Sigmoid colon (tissue), 7 donors: ENCODE data around the gene SNX15. TPM values are rescaled to one million over a fixed set of nuclear protein-coding genes. Genes with fewer than 3 reads are reported as not detected.

Experiments
- DNase-seq: peaks from one replicate; pipeline ENCODE4 v3.0.0-alpha.2; 2019
- H3K27ac ChIP-seq, 4 donors: fragments of 200-600 bp; sonication (generic); one replicate each; pipeline ENCODE4 v1.5.1; 2016 to 2019; ENCODE audit warnings: mild to moderate bottlenecking in 1 of 4
- H3K27me3 ChIP-seq, 3 donors: fragments of 200-600 bp; sonication (generic); one replicate each; pipeline ENCODE4 v1.5.1; 2019; ENCODE audit warnings: mild to moderate bottlenecking in 1 of 3
- H3K36me3 ChIP-seq, 4 donors: fragments of 200-600 bp; sonication (generic); one replicate each; pipeline ENCODE4 v1.5.1; 2016 to 2019
- H3K4me1 ChIP-seq, 4 donors: fragments of 200-600 bp; sonication (generic); one replicate each; pipeline ENCODE4 v1.5.1; 2017 to 2019
- H3K4me3 ChIP-seq, 4 donors: fragments of 200-600 bp; sonication (generic); one replicate each; pipeline ENCODE4 v1.5.1; 2017 to 2019; ENCODE audit warnings: mild to moderate bottlenecking in 2 of 4, moderate library complexity in 1 of 4
- H3K9me3 ChIP-seq, 4 donors: fragments of 200-600 bp in 3 of 4; sonication (generic) in 3 of 4; one replicate each; pipeline versions ENCODE4 v1.5.1 to v1.6.1; 2013 to 2019
- CTCF ChIP-seq, 4 experiments: fragments of 450-650 bp in 3 of 4; fragments of 200-600 bp in 1 of 4; IDR thresholded peaks; one replicate each; pipeline ENCODE4 v1.5.1; 2016 to 2019; ENCODE audit warnings: antibody characterized with exemption in 4 of 4, mild to moderate bottlenecking in 3 of 4, moderate library complexity in 2 of 4
- EP300 ChIP-seq, 4 donors: sonication (generic); formaldehyde crosslinking; IDR thresholded peaks; one replicate each; pipeline ENCODE4 v1.6.1; 2017; ENCODE audit warnings: antibody characterized with exemption in 4 of 4
- POLR2A ChIP-seq, 2 donors: fragments of 450-650 bp; IDR thresholded peaks; one replicate each; pipeline ENCODE4 v1.6.1; 2016; ENCODE audit warnings: antibody characterized with exemption in 2 of 2, mild to moderate bottlenecking in 2 of 2, moderate library complexity in 2 of 2
- POLR2AphosphoS5 ChIP-seq, 4 donors: sonication (generic); formaldehyde crosslinking; IDR thresholded peaks; one replicate each; pipeline ENCODE4 v1.6.1; 2017; ENCODE audit warnings: antibody characterized with exemption in 4 of 4
- WGBS, 2 donors: extraction: QIAGEN DNeasy Blood & Tissue Kit; methylation state at CpG; one replicate each; pipeline ENCODE4 v1.1.7; 2013; 5-methylcytosine and 5-hydroxymethylcytosine counted together
- intact Hi-C: fragments of 100-400 bp; cut with DNase I; formaldehyde crosslinking; loops from one replicate; pipeline ENCODE4 v1.15.1; 2023
- polyA plus RNA-seq, 3 donors: library from polyadenylated mRNA; stranded (reverse); fragments of 200-250 nt; gene quantifications; one replicate each; pipeline ENCODE4 v1.2.3, GENCODE V29; 2013
- total RNA-seq, 4 donors: library from RNA; depleted of rRNA; stranded (reverse); fragments of >200 nt; gene quantifications; one replicate each; pipeline ENCODE4 v1.1.0, GENCODE V29; 2016
- donor health status: healthy with polysubstance abuse.
- donor health status: Bipolar disorder and iron deficiency.
- donor health status: healthy.

The SNX15 gene
- total and polyA plus RNA-seq, 7 donors = 20.1 to 36.6 (median 27.6) TPM

- Histone ChIP-seq H3K27ac (peak overlapping the region; percentile 99 to 100 (median 100)), H3K36me3 (peaks cover 2 to 15% (median 9%) of the 10 kb centered on the region in 4 donors), H3K4me1 (peaks cover 0 to 25% (median 19%) of the 10 kb centered on the region in 4 donors), H3K4me3 (peak overlapping the region; percentile 60 to 92 (median 81)), H3K9me3 (no peaks in the 10 kb centered on the region), H3K27me3 (no peaks in the 10 kb centered on the region)
- 30% methylated on average over 23 of the region's 23 CpGs for WGBS, 2 donors
- DNase-seq = no peak
- intact Hi-C loops = loop anchor here (1.0 to 5.0 kb wide), 4 partner anchors 13 to 102 kb away; partner anchors contain the start of genes PPP2R5B, SNX15, VPS51 and ZNHIT2
- TF ChIP-seq EP300 (IDR thresholded peaks at IDR 0.05) (no peak), POLR2AphosphoS5 (IDR thresholded peaks at IDR 0.05) (no peak), CTCF (IDR thresholded peaks at IDR 0.05) (no peak), POLR2A (IDR thresholded peaks at IDR 0.05) (no peak)
Observed at GRCh38 chr11:65014726-65015227, 12.5 kb upstream of the SNX15 start.

GRCh38 chr11:65016705-65017104 is 10.5 kb upstream of the SNX15 start:
- intact Hi-C loops = no loop called here
- WGBS, 2 donors = 68 to 84% methylated on average over 4 of the region's 4 CpGs

GRCh38 chr11:65017937-65018336 is 9.3 kb upstream of the SNX15 start:
- Histone ChIP-seq H3K4me1 (peaks cover 0 to 22% (median 17%) of the 10 kb centered on the region in 4 donors), H3K4me3 (no peak overlapping the region), H3K9me3 (no peaks in the 10 kb centered on the region), H3K27me3 (no peaks in the 10 kb centered on the region), H3K27ac (no peak overlapping the region), H3K36me3 (peaks cover 9 to 46% (median 25%) of the 10 kb centered on the region in 4 donors)
- TF ChIP-seq EP300 (IDR thresholded peaks at IDR 0.05) (no peak), CTCF (IDR thresholded peaks at IDR 0.05) (no peak), POLR2A (IDR thresholded peaks at IDR 0.05) (no peak), POLR2AphosphoS5 (IDR thresholded peaks at IDR 0.05) (no peak)
- 98% methylated on average over 6 of the region's 6 CpGs for WGBS, 2 donors
- intact Hi-C loops = no loop called here
- DNase-seq = no peak

More at GRCh38 chr11:65016705-65017104, 10.5 kb upstream of the SNX15 start:
- Histone ChIP-seq H3K27me3 (no peaks in the 10 kb centered on the region), H3K4me1 (peaks cover 0 to 25% (median 19%) of the 10 kb centered on the region in 4 donors), H3K27ac (no peak overlapping the region), H3K9me3 (no peaks in the 10 kb centered on the region), H3K4me3 (no peak overlapping the region), H3K36me3 (peaks cover 9 to 34% (median 21%) of the 10 kb centered on the region in 4 donors)
- DNase-seq = no peak
- TF ChIP-seq POLR2AphosphoS5 (IDR thresholded peaks at IDR 0.05) (no peak), EP300 (IDR thresholded peaks at IDR 0.05) (no peak), POLR2A (IDR thresholded peaks at IDR 0.05) (no peak), CTCF (IDR thresholded peaks at IDR 0.05) (no peak)

- no peak for TF ChIP-seq POLR2A (IDR thresholded peaks at IDR 0.05)
- TF ChIP-seq POLR2AphosphoS5 (IDR thresholded peaks at IDR 0.05) = no peak
- TF ChIP-seq EP300 (IDR thresholded peaks at IDR 0.05) = no peak
- no peak for TF ChIP-seq CTCF (IDR thresholded peaks at IDR 0.05)
- peaks cover 9 to 48% (median 25%) of the 10 kb centered on the region in 4 donors for H3K36me3 ChIP-seq
- H3K9me3 ChIP-seq = no peaks in the 10 kb centered on the region
- H3K4me1 ChIP-seq = peaks cover 0 to 14% (median 9%) of the 10 kb centered on the region in 4 donors
- WGBS, 2 donors = 91% methylated on average over 7 of the region's 7 CpGs
- H3K27me3 ChIP-seq = no peaks in the 10 kb centered on the region
- no peak for DNase-seq
- H3K27ac ChIP-seq = no peak overlapping the region
- H3K4me3 ChIP-seq = no peak overlapping the region
- intact Hi-C loops = no loop called here
Observed at GRCh38 chr11:65019824-65020223, 7.4 kb upstream of the SNX15 start.
